AG04450 (cell line): ENCODE measurements around the gene PAQR5. TPM values are rescaled to one million over a fixed set of nuclear protein-coding genes. Genes with fewer than 3 reads are reported as not detected.

Experiments
- CTCF ChIA-PET: fragments of 300-600, 350-600 bp; formaldehyde crosslinking; extraction: SDS; loops from one replicate; lab custom pipeline; 2022; ENCODE audit warnings: antibody characterized with exemption, inconsistent platforms; lab: Charles Lee
- POLR2A ChIA-PET: fragments of 350-600 bp; formaldehyde crosslinking; extraction: SDS; loops from one replicate; lab custom pipeline; 2021; ENCODE audit warnings: antibody characterized with exemption, inconsistent platforms; lab: Yijun Ruan, JAX
- DNase-seq: peaks from one replicate; pipeline ENCODE4 v3.0.0-alpha.2; 2011; ENCODE audit warnings: low read depth, low spot score
- H3K27ac ChIP-seq: one replicate; pipeline ENCODE4 v1.5.1; 2012; ENCODE audit warnings: low read depth, low read length, control low read depth
- H3K27me3 ChIP-seq: one replicate; pipeline ENCODE4 v1.6.0; 2012; ENCODE audit warnings: low read length; ENCODE audit not compliant: control insufficient read depth, insufficient read depth
- H3K4me3 ChIP-seq: 2 replicates; pipeline ENCODE4 v1.5.1; 2011; ENCODE audit warnings: mild to moderate bottlenecking, low read depth, low read length, control low read depth
- H3K9me3 ChIP-seq: 2 replicates; pipeline ENCODE4 v1.5.1; 2012; ENCODE audit warnings: low read length; ENCODE audit not compliant: control insufficient read depth, insufficient read depth
- polyA plus RNA-seq: library from polyadenylated mRNA; depleted of rRNA; stranded (reverse); fragments of >200 nt; gene quantifications from 2 replicates; pipeline ENCODE4 v1.2.3, GENCODE V29; 2011; rRNA removed
- TF ChIP-seq, protein P1 (sequence below): IDR thresholded peaks from 2 replicates; pipeline ENCODE4 v1.5.1; 2011; ENCODE audit warnings: low read depth, low read length, control low read depth, inconsistent platforms

The PAQR5 gene
- polyA plus RNA-seq, 1 experiment: 7.9 TPM

- no peaks in the 10 kb centered on the region for H3K27me3 ChIP-seq
- DNase-seq: no peak
- TF ChIP-seq, protein P1, sequence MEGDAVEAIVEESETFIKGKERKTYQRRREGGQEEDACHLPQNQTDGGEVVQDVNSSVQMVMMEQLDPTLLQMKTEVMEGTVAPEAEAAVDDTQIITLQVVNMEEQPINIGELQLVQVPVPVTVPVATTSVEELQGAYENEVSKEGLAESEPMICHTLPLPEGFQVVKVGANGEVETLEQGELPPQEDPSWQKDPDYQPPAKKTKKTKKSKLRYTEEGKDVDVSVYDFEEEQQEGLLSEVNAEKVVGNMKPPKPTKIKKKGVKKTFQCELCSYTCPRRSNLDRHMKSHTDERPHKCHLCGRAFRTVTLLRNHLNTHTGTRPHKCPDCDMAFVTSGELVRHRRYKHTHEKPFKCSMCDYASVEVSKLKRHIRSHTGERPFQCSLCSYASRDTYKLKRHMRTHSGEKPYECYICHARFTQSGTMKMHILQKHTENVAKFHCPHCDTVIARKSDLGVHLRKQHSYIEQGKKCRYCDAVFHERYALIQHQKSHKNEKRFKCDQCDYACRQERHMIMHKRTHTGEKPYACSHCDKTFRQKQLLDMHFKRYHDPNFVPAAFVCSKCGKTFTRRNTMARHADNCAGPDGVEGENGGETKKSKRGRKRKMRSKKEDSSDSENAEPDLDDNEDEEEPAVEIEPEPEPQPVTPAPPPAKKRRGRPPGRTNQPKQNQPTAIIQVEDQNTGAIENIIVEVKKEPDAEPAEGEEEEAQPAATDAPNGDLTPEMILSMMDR: no peak
- no peaks in the 10 kb centered on the region; the same call in 1 of the 2 replicates for H3K9me3 ChIP-seq
- POLR2A ChIA-PET: no interaction called here
- no peak overlapping the region for H3K27ac ChIP-seq
- H3K4me3 ChIP-seq: no peak overlapping the region
- CTCF ChIA-PET: interaction anchor here (0.9 kb wide), 1 partner anchor 10 kb away, joined by 3 read pairs; no protein-coding TSS in a partner anchor
Measured at GRCh38 chr15:69456208-69457166, 157.8 kb downstream of the PAQR5 start.

Other genes starting within 250 kb of the PAQR5 start
- gene GLCE, start 138.3 kb upstream of the PAQR5 start, polyA plus RNA-seq: 35.7 and 48.1 TPM in 2 replicates
- gene KIF23, start 115.4 kb downstream of the PAQR5 start, polyA plus RNA-seq: 14.6 and 20.0 TPM in 2 replicates
- gene RPLP1, start 153.9 kb downstream of the PAQR5 start, polyA plus RNA-seq: 722 and 1,256 TPM in 2 replicates